ENCODE results near the gene OR2T35.
"Not testable (repeated sequence)": the region's sequence is repeated elsewhere in the genome, so short reads cannot be mapped to it uniquely, and the experiment has no call there.

Gene OR2T35, protein sequence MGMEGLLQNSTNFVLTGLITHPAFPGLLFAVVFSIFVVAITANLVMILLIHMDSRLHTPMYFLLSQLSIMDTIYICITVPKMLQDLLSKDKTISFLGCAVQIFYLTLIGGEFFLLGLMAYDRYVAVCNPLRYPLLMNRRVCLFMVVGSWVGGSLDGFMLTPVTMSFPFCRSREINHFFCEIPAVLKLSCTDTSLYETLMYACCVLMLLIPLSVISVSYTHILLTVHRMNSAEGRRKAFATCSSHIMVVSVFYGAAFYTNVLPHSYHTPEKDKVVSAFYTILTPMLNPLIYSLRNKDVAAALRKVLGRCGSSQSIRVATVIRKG

DNA sequence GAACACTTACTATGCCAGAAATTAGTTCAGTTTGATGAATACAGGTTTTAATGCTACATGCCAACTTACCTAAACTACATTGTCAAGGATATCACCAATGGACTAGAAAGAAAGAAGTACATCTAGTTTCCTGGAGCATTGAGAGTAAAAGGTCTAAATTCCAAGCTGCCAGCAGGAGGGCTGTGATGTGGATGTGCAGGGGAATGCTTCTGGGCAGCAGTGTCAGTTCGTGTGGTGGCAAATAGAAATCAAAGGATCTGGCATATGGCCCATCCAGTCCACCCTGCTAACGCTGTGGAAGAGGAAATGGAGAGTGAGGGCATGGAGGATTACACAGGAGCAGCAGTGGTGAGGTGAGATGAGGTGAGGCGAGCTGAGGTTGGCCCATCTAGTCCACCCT lies at the start of gene OR2T35:
OR2T35 (minus strand) TSS at position 101 of the 400 bp plus-strand sequence. CDS start 6,020 bp downstream, outside the sequence.
- H3K4me3 ChIP-seq (ENCODE audit: low read length) = not testable (repeated sequence)

DNA sequence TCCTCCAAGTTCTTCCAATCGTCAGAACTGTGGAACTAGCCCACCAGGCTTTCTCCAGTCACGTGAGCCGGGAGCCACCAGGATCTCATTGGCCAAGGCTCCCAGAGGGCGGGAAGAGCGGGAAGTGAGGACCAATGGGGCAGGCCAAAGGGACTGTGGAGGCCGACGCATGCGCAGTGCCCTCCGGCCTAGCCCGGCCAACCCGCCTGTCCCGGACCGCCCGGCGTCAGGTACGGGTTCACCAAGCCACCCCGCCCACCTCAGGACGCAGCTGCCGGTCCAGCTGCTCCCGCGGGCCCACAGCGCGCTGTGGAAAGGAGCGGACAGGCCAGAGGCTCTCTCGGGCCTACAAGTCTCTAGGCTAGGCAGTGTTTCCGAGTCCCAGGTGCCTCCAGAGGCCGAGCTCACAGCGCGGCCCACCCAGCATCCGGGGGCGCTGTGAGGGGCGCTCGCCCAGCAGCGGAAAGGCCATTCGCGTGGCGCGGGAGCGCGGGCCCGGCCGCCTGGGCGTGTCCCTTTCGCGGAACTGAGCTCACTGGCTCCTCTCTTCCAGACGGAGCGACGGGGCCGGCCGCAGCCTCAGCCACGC lies 46.6 kb upstream of the OR2T35 start:
- no peak overlapping the region for H3K4me3 ChIP-seq (ENCODE audit: low read length)
- TF ChIP-seq ZNF274 (IDR thresholded peaks at IDR 0.05; ENCODE audit: low read depth, low read length) = no peak

DNA sequence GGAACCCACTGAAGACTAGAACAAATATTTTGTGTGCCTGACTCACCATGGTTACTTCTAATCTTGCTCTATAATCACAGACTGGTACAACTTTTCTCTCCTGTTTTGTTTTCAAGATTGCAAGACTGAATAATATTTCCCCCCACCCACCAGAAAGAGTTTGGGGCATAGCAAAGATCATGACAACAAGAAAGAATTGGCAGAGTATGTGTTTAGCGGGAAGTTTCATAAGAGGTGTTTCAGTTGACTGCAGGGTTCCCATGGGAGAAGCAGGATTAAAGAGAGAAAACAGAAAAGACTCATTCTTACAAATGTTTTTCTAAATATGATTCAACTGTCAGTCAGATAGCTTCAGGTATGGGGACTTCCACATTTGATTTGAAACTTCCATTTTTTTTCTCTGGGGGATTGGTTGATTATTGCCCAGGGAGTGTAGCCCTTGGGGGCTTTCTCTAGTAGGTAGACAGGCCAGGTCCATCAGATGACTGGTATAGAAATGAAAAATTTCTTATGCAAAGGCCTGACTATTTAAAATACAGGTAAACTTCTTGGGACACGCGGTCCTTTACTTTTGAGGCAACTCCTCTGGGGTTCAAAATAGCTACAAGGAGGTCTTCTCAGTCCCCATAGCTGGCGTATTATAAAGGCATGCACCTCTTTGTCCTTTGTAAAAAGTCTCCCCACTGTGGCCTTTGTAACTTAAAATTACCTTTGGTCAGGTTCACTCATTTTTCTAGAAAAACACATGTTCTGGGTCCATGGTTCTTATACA lies 43.6 kb upstream of the OR2T35 start:
- no peak for TF ChIP-seq ZNF274 (IDR thresholded peaks at IDR 0.05; ENCODE audit: low read depth, low read length)

DNA sequence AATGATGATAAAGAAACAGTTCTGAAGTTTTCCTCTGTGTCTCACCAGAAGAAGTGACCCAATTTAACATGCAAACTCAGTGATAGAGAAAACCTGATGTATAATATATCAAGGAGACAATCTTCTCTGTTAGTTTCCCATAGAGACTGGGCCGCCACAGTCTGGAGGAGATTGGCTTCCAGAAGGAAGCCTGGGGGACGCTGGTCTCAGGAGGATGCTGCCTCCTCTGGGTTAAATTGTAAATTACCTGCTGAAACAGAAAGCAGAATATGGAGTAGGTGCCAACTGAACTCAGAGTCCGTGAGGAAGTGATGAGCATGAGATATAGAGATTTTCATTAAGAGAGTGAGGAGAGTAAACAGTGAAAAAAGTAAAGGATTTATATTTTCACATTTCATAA lies 41.7 kb upstream of the OR2T35 start:
- no peak overlapping the region; the same call in 1 of the 2 replicates for H3K4me3 ChIP-seq (ENCODE audit: low read length)
- TF ChIP-seq ZNF274 (IDR thresholded peaks at IDR 0.05; ENCODE audit: low read depth, low read length) = no peak

More for the DNA sequence above, 43.6 kb upstream of the OR2T35 start:
- H3K4me3 ChIP-seq (ENCODE audit: low read length) = no peak overlapping the region

DNA sequence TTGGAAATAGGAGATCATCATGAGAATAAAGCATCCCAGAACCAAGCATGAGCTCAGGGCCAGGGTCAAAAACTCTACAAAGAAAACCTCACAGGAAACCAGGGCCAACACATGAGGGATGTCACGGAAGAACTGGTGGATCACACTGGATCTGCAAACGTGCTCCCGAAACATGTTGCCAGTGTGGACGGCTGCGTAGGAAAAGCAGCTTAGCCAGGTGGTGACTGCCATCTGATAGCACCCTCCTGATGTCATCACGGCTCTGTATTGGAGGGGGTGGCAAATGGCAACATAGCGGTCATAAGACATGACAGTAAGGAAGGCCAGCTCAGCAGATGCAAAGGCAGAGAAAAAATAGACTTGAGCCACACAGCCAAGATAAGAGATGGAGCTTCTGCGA lies 36.6 kb upstream of the OR2T35 start:
- H3K4me3 ChIP-seq (ENCODE audit: low read length) = no peak overlapping the region
- no peak for TF ChIP-seq ZNF274 (IDR thresholded peaks at IDR 0.05; ENCODE audit: low read depth, low read length)

DNA sequence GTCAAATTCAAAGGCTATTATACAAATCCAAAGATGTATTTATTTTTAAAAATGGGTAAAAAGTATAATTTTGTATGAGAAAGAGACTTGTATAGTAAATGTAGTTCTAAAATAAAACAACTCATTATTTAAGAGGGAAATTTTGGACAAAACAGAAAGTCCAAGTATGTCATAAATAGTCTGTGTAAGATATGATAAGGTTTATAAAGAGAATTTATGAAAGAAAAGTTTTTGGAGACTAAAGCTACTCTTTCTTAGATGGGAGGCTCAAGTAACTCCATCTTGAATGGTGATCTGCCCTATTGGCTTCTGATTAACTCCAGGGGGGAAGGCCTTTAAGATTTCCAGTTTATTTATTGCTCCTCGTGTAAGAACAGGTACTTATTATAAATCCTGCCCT lies 24.9 kb upstream of the OR2T35 start:
- no peak for TF ChIP-seq ZNF274 (IDR thresholded peaks at IDR 0.05; ENCODE audit: low read depth, low read length)
- H3K4me3 ChIP-seq (ENCODE audit: low read length) = no peak overlapping the region

DNA sequence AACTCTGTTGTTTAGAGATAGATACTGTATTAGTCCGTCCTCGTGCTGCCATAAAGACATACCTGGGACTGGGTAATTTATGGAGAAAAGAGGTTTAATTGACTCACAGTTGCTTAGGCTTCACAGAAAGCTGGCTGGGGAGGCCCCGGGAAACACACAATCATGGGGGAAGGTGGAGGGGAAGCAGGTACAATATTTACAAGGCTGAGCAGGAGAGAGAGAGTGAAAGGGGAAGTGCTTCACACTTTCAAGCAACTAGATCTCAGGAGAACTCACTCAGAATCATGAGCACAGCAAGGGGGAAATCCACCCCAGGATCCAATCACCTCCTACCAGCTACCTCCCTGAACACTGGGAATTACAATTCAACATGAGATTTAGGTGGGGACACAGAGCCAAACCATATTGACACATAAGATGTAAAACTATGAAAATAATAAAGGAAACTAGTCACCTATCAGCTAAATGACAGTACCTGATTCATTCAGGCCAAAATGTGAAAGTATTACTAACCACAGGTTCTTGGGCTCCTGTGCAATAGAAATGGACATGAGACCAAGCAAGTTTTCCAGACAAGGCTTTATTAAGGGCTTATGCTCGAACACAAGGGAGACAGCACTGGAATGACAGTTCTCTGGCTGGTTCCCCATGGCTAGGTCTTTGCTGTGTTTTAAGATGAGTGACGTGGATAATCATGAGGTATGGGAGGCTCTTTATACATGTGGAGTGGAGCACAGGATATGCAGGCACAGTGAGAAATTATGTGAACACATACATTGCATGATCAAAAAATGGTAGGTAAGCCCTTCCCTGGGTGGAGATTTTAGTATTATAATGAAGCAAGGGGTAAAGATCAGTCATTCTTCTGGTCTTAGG lies 18.6 kb upstream of the OR2T35 start:
- not testable (repeated sequence) for H3K4me3 ChIP-seq (ENCODE audit: low read length)

DNA sequence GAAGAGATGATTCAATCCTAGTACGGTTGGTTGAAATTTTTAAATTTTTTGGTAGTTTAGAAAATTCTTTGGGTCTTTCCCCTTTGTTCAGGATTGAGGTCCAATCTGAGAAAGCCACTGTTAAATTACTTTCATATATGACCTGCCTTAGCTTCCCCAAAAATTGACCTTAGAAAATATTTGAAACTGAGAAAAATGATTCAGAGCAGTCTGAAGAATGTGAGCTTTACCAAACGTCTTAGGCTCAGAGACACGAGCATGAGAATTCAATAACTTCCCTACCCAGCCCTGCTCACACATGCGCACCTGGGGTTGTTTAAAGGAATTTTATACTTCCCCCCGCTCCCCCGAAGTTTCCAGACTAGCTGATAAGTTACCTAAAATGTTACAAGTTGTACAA lies 11.7 kb upstream of the OR2T35 start:
- not testable (repeated sequence) for H3K4me3 ChIP-seq (ENCODE audit: low read length)

DNA sequence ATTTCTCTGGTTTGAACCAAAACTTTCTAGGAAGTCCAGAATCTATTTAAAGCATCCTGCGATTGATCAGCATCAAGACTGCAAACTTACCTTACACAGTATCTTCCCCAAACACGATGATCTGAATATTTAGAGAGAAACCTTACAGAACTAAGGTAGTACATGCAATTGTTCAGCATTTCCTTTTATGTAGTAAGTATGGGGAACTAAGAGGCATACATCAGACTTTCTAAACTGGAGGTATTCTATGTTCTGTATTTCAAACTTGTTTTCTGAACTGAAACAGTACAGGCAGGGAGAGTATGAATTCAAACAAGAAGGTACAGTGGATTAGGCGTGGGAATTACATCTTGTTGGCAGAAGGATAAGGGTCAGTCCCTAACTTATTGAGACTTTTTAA lies 10.3 kb upstream of the OR2T35 start, which contains the start of gene OR2T27:
OR2T27 (minus strand) TSS at position 175 of the 400 bp plus-strand sequence. CDS start 4,644 bp downstream, outside the sequence.
- not testable (repeated sequence) for H3K4me3 ChIP-seq (ENCODE audit: low read length)

DNA sequence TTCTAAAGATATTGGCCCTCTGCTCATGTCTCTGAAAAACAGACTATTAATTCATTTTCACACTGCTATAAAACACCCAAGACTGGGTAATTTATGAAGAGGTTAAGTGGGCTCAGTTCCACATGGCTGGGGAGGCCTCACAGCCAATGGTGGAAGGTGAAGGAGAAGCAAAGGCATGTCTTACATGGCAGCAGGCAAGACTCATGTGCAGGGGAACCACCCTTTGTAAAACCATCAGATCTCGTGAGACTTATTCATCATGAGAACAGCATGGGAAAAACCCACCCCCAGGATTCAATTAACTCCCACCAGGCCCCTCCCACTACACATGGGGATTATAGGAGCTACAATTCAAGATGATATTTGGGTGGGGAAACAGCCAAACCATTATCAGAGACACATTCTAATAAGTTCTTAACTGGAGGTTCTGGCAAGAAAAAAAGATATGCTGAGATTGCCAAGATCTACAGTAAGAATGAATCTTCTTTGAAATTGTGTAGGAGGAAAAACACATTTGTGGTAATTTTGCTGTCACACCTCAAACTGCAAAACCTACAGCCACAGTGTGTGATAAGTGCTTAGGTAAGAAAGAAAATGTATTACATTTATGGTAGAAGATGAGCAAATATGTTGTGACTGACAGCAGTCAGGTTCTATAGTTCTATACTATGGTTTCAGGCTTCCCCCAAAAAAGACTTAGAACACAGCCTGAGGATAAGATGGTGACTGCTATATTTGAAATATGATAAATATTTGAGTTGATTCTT lies 3.9 kb upstream of the OR2T35 start:
- H3K4me3 ChIP-seq (ENCODE audit: low read length) = not testable (repeated sequence)

DNA sequence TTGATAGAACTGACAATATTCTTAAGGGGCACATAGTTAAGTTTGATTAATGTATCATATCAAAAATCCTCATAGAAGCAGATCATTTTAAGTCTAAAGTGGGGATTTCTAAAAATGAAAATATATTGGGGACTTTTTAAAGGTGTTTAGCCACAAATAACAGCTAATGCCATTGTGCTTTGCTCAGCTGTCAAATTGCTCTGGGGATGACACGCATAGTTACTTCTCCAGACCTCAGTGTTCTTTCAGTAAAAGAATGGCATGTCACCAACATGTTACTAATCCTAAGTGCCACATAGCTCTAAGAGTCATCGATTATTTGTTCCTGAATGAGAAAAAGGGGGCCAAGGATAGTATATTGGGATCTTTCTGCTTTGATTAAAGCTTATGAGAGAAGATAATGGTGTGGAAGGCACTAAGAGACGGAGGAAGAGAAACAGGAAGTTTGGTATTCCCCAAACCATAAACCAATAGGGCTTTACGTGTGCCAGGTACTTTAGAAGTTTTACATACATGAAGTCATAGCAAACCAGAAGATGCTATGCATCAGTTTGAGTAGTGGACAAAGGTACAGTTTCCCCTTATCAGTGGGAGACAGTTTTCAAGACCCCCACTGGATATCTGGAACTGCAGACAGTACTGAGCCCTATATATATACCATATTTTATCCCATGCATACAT lies 2.0 kb downstream of the OR2T35 start:
- not testable (repeated sequence) for H3K4me3 ChIP-seq (ENCODE audit: low read length)

DNA sequence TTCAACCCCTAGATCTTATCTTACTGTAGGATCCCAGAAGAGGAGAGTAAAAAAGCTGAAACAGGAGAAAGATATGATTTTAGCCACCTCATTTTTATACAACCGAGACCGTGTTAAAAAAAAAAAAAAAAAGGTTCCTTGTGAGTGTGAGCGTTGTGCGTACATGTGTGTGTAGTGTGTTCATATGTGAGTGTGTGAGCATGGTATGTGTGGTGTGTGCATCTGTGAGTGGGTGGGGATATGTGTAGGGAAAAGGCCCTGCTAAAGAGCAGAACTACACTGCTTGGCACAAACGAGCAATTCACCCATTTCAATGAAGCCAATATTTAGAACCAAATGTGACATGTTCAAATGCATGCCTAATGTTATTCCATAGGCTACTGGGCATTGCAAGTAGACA lies 3.5 kb downstream of the OR2T35 start:
- H3K4me3 ChIP-seq (ENCODE audit: low read length) = not testable (repeated sequence)

DNA sequence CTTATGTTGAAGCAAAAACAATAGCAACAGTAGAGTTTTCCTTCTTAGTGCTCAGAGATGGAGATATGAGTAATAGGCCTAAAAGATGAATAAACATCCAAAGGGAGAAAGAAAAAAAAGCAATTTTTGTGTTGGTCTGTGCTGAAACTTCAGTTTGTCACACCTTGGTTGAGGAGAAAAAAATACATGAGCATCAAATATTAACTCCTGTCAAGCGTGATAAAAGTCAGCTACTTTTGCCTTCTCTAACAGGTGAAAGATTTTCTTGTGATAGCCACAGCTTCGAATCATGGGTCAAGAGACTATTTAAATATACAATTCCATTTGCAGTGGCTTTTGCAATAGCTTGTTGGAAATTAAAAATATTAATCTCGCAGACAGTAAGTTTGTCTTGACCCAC lies 4.2 kb downstream of the OR2T35 start:
- not testable (repeated sequence) for H3K4me3 ChIP-seq (ENCODE audit: low read length)

DNA sequence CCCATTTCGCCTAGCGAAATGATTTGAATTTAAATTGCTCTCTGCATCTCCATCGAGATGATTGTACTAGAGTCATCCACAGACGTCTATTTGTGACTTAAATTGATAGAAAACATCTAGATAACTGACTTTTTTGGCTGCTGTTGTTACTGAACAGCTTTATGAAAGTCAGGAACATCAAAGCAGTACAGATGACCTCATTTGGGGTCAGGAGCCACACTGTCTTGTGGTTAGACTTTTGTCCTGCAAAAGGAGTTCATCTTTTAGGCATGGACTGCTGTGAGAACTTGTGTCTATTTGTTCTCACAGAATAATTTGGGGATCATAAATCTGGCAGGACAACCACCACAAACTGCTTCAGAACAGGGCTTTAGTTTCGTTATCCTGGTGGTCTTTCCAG lies 5.4 kb downstream of the OR2T35 start:
- H3K4me3 ChIP-seq (ENCODE audit: low read length) = not testable (repeated sequence)

DNA sequence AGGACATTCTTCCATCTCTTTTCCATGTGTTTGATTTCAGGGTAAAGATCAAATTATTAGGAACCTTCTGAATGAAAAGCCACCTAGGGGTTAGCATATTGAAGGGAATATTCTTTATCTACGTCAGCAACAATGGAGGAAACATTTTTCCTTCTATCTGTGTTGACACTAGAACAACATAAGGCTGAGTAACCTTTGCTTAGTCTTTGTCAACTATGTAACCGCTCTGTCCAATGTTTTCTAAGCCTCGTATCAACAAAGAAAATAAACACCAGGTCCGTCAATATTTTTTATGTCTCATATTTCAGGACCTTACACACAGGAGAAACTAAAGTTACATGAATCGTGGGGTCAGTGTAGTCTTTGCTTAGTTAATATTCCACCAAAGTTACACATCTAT lies 8.5 kb downstream of the OR2T35 start:
- not testable (repeated sequence) for H3K4me3 ChIP-seq (ENCODE audit: low read length)

DNA sequence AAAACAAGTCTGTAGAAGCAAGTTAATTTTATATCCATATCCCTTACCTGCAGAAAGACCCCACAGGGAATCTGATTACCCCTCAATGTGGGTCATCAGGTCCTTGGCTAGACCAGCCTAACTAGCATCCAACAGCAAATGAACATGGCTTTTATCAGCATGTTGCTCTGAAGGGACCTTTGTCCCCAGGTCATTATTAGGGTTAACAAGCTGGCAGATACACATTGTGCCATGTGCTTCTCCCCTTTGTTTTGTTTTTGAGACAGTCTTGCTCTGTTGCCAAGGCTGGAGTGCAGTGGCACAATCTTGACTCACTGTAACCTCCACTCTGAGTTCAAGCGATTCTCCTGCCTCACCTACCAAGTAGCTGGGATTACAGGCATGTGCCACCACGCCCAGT lies 10.1 kb downstream of the OR2T35 start, which contains the start of gene OR2T11:
OR2T11 (minus strand) TSS at position 101 of the 400 bp plus-strand sequence. CDS start 7,963 bp downstream, outside the sequence.
- not testable (repeated sequence) for H3K4me3 ChIP-seq (ENCODE audit: low read length)
